ENCODE measurements around the gene NHS. TPM values are rescaled to one million over a fixed set of nuclear protein-coding genes. Genes with fewer than 3 reads are reported as not detected.
"Not testable (repeated sequence)": the region's sequence is repeated elsewhere in the genome, so short reads cannot be mapped to it uniquely, and the experiment has no call there.

NHS gene
- total RNA-seq, 1 experiment from 2014 or later: 0.05 TPM

DNA sequence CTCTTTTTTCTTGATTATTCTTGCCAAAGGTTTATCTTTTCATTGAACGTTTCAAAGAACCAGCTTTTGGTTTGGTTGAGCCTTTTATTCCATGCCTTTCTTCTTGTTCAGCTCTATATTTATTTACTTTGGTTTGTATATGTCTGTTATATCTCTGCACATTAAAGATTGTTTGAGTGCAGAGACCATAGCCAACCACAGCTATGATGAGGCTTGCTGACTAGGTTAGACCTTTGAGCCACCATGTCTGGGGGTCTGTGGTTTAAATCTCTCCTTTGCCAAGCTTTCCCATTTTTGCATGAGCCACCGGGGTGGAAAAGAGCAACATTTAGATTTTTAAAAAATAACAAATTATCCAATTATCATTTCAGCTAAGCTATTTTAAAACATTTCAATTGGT, 96.1 kb downstream of the NHS start:
- DNase-seq (ENCODE audit: low read depth, low spot score): no peak
- in situ Hi-C loops (cut with HindIII; ENCODE audit: low pct_unique_long_range_greater_than_20kb, low sequenced_read_pairs): no loop called here

- no peak for DNase-seq (ENCODE audit: low read depth, low spot score)
- in situ Hi-C loops (cut with HindIII; ENCODE audit: low pct_unique_long_range_greater_than_20kb, low sequenced_read_pairs): no loop called here
These were observed 96.9 kb downstream of the NHS start for GRCh38 chrX:17471861-17472260.

DNA sequence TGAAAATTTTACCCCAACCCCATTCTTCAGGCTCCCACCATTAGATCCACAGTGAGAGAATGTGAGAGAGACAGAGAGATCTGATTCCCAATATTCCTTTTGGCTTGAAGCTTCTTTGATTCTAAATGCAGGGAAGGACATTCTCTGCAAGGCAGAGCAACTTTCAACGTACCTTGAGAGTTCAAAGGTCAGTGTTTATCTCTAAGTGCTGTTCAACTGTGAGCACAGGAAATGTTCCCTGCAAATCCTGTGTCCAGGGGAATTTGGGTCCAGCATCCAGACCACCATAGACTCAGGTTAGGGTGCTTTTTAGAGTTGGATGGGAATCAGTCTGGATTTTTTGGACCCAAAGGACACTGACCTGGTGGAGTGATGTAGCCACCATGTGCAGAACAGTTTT, 97.4 kb downstream of the NHS start:
- in situ Hi-C loops (cut with HindIII; ENCODE audit: low pct_unique_long_range_greater_than_20kb, low sequenced_read_pairs): no loop called here
- DNase-seq (ENCODE audit: low read depth, low spot score): no peak

- peak; percentile 6 for DNase-seq (ENCODE audit: low read depth, low spot score)
- in situ Hi-C loops (cut with HindIII; ENCODE audit: low pct_unique_long_range_greater_than_20kb, low sequenced_read_pairs): no loop called here
These were observed 98.0 kb downstream of the NHS start for GRCh38 chrX:17473021-17473420.

DNA sequence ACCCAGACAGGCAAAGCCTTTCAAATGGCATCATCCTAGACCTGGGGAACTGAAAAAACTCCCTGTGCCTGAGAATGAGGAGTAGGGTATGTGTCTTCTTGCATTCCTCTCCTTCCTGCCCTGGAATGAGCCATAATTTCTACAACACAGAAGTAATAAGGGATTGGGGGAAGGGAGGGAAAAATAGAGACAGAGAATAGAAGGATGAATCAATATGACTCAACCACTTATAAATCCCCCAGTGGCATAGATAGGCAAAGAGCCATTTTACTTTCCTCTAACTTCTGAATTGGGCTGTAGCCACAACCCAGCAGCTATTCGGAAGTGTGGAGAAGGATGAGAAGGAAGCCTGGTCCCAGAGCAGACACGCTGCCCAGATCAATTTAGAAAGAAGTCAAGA, 99.9 kb downstream of the NHS start:
- in situ Hi-C loops (cut with HindIII; ENCODE audit: low pct_unique_long_range_greater_than_20kb, low sequenced_read_pairs): no loop called here
- no peak for DNase-seq (ENCODE audit: low read depth, low spot score)

DNA sequence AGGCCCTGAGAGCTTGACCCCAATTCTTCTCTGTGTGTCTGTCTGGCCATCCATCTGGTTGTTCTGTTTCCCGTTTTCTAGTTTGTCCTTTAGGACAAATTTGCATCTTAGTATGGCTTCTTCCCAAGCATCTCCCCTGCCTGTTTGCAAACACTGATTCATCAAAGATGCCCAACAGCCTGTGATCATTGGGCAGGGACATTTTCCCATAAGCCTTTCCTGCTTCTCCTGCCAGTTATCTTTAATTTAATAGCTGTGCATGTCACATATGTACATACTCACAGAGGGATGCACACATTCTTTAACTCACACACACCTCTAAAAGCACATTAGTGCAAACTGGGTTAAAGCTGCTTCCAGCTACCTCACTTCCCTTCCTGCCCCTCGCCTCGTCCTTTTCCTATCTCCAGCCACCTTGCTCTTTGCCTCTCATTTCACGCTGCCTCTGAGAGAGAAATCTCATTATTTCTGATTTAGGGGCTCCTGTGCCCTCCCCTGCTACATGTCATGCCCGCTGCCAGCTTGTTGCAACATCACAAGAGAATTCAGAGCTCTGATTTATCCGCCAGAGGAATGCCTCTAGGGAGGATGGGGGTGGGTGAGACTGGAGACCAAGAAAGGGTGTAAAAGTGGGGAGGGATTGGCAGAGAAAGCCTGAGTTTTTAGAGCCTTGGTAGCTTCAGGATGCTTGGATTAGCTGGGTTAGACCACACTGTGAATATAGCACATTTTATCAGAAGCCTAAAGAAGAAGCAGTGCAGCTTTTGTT, 100.6 kb downstream of the NHS start:
- DNase-seq (ENCODE audit: low read depth, low spot score): no peak
- in situ Hi-C loops (cut with HindIII; ENCODE audit: low pct_unique_long_range_greater_than_20kb, low sequenced_read_pairs): no loop called here

- no peak for DNase-seq (ENCODE audit: low read depth, low spot score)
- in situ Hi-C loops (cut with HindIII; ENCODE audit: low pct_unique_long_range_greater_than_20kb, low sequenced_read_pairs): no loop called here
These were observed 101.4 kb downstream of the NHS start for GRCh38 chrX:17476411-17476810.

GRCh38 chrX:17481086-17481485, 106.1 kb downstream of the NHS start:
- no peak for DNase-seq (ENCODE audit: low read depth, low spot score)
- in situ Hi-C loops (cut with HindIII; ENCODE audit: low pct_unique_long_range_greater_than_20kb, low sequenced_read_pairs): no loop called here

GRCh38 chrX:17484592-17484991, 109.6 kb downstream of the NHS start:
- no peak for DNase-seq (ENCODE audit: low read depth, low spot score)
- in situ Hi-C loops (cut with HindIII; ENCODE audit: low pct_unique_long_range_greater_than_20kb, low sequenced_read_pairs): no loop called here

DNA sequence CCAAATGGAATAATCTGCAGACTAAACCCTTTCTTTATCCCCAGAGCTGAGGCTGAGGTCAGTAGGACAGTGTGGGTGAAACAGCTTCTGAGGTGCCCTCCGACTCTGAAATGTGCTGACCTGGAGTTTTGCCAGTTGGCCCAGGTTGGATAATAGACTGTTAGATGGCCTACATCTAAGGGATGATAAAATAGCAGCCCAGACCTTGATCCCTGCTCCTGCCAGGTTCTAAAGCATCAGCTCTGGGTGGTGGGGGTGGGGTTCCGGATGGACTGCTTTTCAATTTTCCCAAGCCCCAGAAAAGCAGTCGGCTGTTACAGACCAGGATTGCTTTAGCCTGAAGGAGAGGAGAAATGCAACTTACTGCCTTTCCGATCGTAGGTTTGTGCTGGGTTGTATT, 110.4 kb downstream of the NHS start:
- in situ Hi-C loops (cut with HindIII; ENCODE audit: low pct_unique_long_range_greater_than_20kb, low sequenced_read_pairs): no loop called here

GRCh38 chrX:17488036-17488435, 113.0 kb downstream of the NHS start:
- in situ Hi-C loops (cut with HindIII; ENCODE audit: low pct_unique_long_range_greater_than_20kb, low sequenced_read_pairs): no loop called here
- DNase-seq (ENCODE audit: low read depth, low spot score): no peak

More for the DNA sequence above, 110.4 kb downstream of the NHS start:
- no peak for DNase-seq (ENCODE audit: low read depth, low spot score)

- no peak for DNase-seq (ENCODE audit: low read depth, low spot score)
- in situ Hi-C loops (cut with HindIII; ENCODE audit: low pct_unique_long_range_greater_than_20kb, low sequenced_read_pairs): no loop called here
These were observed 119.2 kb downstream of the NHS start for GRCh38 chrX:17494216-17494615.

DNA sequence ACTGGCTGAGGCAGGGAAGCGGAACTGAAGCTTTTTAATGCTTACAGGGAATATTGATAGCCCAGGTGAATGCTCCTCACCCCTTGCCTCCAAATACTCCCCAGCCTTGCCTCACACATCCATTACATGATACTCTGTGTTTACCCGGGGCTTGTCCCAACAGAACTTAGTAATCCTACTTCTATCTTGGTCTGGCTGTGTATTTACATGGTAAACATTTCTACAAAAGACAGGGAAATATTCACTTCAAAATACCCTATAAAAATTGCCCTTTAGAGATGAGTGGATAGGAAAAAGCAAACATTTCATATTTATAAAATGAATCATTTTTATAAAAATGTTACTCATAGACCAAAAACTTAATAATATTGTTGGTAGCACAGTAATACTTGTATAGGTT, 120.1 kb downstream of the NHS start:
- DNase-seq (ENCODE audit: low read depth, low spot score): no peak
- in situ Hi-C loops (cut with HindIII; ENCODE audit: low pct_unique_long_range_greater_than_20kb, low sequenced_read_pairs): no loop called here

DNA sequence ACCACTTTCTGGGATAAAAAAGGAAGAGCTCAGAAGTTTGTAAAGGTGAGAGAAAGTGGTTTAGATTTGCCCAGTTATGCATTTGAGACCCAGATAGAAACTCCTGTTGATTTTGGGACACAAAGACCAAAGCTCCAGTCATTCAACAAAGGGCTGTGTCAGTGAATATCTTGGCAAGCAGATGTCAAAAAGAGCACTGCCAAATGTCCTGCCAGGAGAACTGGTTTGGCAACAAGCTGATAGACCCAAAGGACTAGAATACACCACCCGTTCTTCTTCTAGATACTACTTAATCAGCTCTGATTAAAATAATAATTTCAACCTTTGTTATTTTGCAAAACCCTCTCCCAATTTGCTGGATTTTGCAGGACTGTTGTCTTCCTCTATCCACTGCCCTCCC, 121.4 kb downstream of the NHS start:
- in situ Hi-C loops (cut with HindIII; ENCODE audit: low pct_unique_long_range_greater_than_20kb, low sequenced_read_pairs): no loop called here
- no peak for DNase-seq (ENCODE audit: low read depth, low spot score)

GRCh38 chrX:17497193-17497592, 122.2 kb downstream of the NHS start:
- DNase-seq (ENCODE audit: low read depth, low spot score): no peak
- in situ Hi-C loops (cut with HindIII; ENCODE audit: low pct_unique_long_range_greater_than_20kb, low sequenced_read_pairs): no loop called here

DNA sequence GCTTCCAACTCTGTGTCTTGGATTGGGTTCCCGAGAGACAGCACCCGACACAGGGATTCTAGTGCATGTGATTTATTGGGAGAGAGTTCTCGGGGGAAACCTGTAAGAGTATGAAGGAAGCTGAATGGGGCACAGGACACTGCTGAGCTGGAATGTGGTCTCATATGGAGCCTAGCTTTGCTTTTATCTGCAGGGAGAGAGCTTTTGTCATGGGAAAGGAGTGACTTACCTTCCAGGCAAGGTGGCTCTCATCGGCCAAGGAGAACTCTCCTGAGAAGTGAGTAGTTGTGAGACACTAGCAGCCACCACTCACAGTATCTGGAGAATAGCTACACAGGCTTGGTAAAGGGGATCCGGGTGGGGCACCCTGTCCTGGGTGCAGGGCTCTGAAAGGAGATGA, 124.5 kb downstream of the NHS start:
- in situ Hi-C loops (cut with HindIII; ENCODE audit: low pct_unique_long_range_greater_than_20kb, low sequenced_read_pairs): no loop called here
- DNase-seq (ENCODE audit: low read depth, low spot score): no peak

- no peak for DNase-seq (ENCODE audit: low read depth, low spot score)
- in situ Hi-C loops (cut with HindIII; ENCODE audit: low pct_unique_long_range_greater_than_20kb, low sequenced_read_pairs): no loop called here
These were observed 125.2 kb downstream of the NHS start for GRCh38 chrX:17500145-17500579.

GRCh38 chrX:17501746-17502145, 126.7 kb downstream of the NHS start:
- in situ Hi-C loops (cut with HindIII; ENCODE audit: low pct_unique_long_range_greater_than_20kb, low sequenced_read_pairs): no loop called here
- peak; percentile 4 for DNase-seq (ENCODE audit: low read depth, low spot score)

GRCh38 chrX:17506352-17506751, 131.4 kb downstream of the NHS start:
- in situ Hi-C loops (cut with HindIII; ENCODE audit: low pct_unique_long_range_greater_than_20kb, low sequenced_read_pairs): not testable (repeated sequence)

DNA sequence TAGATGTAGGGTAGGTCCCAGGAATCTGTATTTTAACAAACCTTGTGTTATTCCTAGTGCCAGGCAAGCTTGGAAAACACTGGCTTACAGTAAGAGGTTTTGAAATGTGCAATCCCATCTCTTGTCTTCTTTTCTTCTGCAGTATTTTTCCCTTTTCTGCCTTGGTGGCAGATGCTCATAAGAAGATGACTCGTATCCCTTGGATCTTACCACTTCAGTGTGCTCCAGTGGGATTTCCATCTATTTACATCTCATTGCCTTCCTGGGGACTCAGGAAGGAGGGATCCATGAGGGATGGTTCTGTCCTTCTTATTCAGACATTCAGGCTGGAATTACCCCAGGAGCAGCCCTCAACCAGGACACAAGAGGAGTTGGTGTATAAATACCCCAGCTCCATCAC, 136.6 kb downstream of the NHS start:
- in situ Hi-C loops (cut with HindIII; ENCODE audit: low pct_unique_long_range_greater_than_20kb, low sequenced_read_pairs): no loop called here

More at GRCh38 chrX:17506352-17506751, 131.4 kb downstream of the NHS start:
- not testable (repeated sequence) for DNase-seq (ENCODE audit: low read depth, low spot score)

More for the DNA sequence above, 136.6 kb downstream of the NHS start:
- no peak for DNase-seq (ENCODE audit: low read depth, low spot score)
